H1 (cell line): ENCODE measurements around the gene TPRN. TPM values are rescaled to one million over a fixed set of nuclear protein-coding genes. Genes with fewer than 3 reads are reported as not detected.

Source experiments
- CTCF ChIA-PET: fragments of 300-600 bp; sonication (Branson Sonifier 250); formaldehyde crosslinking; loops from one replicate; lab custom pipeline; 2021; ENCODE audit not compliant: partially characterized antibody; lab: Charles Lee
- POLR2A ChIA-PET: fragments of 300-600 bp; sonication (Branson Sonifier 250); formaldehyde crosslinking; loops from one replicate; lab custom pipeline; 2021; ENCODE audit warnings: inconsistent platforms; ENCODE audit not compliant: partially characterized antibody; lab: Charles Lee
- DNase-seq, 2 experiments: peaks; one replicate each; pipeline versions ENCODE4 v3.0.0 to v3.0.0-alpha.2; 2010 to 2022; ENCODE audit warnings: low spot score in 2 of 2, low read depth in 1 of 2, mixed read lengths in 1 of 2
- FAIRE-seq: peaks from 2 replicates; lab custom pipeline; 2011; peaks lifted over from hg19 to GRCh38; lab: Jason Lieb, UNC
- H2AFZ ChIP-seq: 2 replicates; pipeline ENCODE4 v1.8.1; 2012; ENCODE audit warnings: low read length, inconsistent platforms
- H2AK5ac ChIP-seq: 2 replicates; pipeline ENCODE4 v1.6.1; 2013; ENCODE audit warnings: low read depth, low read length
- H2BK120ac ChIP-seq: replicated peaks from 2 replicates; pipeline ENCODE3; 2013; ENCODE audit warnings: low read depth, low read length, inconsistent platforms
- H2BK12ac ChIP-seq: 2 replicates; pipeline ENCODE4 v1.6.1; 2013; ENCODE audit warnings: low read depth, low read length
- H2BK15ac ChIP-seq: 2 replicates; pipeline ENCODE4 v1.6.1; 2013; ENCODE audit warnings: low read length
- H2BK20ac ChIP-seq: 2 replicates; pipeline ENCODE4 v1.6.1; 2013; ENCODE audit warnings: low read length
- H2BK5ac ChIP-seq: 2 replicates; pipeline ENCODE4 v1.6.1; 2013; ENCODE audit warnings: low read depth, low read length
- H3K14ac ChIP-seq: 2 replicates; pipeline ENCODE4 v1.6.1; 2013; ENCODE audit warnings: inconsistent platforms; ENCODE audit not compliant: insufficient read length
- H3K18ac ChIP-seq: 2 replicates; pipeline ENCODE4 v1.6.1; 2013; ENCODE audit warnings: low read length; ENCODE audit errors: extremely low read depth
- H3K23ac ChIP-seq: 2 replicates; pipeline ENCODE4 v1.6.1; 2013; ENCODE audit warnings: inconsistent platforms; ENCODE audit not compliant: insufficient read length
- H3K23me2 ChIP-seq: 2 replicates; pipeline ENCODE4 v1.6.1; 2013; ENCODE audit warnings: low read depth, low read length
- H3K27ac ChIP-seq: 2 replicates; pipeline ENCODE4 v1.6.1; 2011; ENCODE audit warnings: low read depth, low read length, inconsistent platforms
- H3K27me3 ChIP-seq, 4 experiments: replicated peaks in 1 of 4; 1 replicate in 1 of 4; 2 replicates in 3 of 4; pipeline versions ENCODE4 v1.6.1 to v1.8.1; 2011 to 2013; ENCODE audit warnings: low read length in 3 of 4, mild to moderate bottlenecking in 3 of 4, inconsistent platforms in 2 of 4, mixed read lengths in 2 of 4, moderate library complexity in 1 of 4; ENCODE audit not compliant: control insufficient read depth in 3 of 4, insufficient read depth in 3 of 4; ENCODE audit errors: extremely low read depth in 1 of 4
- H3K36me3 ChIP-seq, 4 experiments: 2 replicates each; pipeline versions ENCODE4 v1.6.1 to v1.8.1; 2011 to 2013; ENCODE audit warnings: mild to moderate bottlenecking in 4 of 4, low read length in 3 of 4, moderate library complexity in 2 of 4, control low read depth in 1 of 4, inconsistent platforms in 1 of 4; ENCODE audit not compliant: insufficient read depth in 4 of 4, control insufficient read depth in 2 of 4
- H3K4ac ChIP-seq: replicated peaks from 2 replicates; pipeline ENCODE3; 2013; ENCODE audit warnings: low read length, low read depth, mixed read lengths, inconsistent platforms; ENCODE audit not compliant: insufficient read length
- H3K4me1 ChIP-seq, 4 experiments: replicated peaks in 1 of 4; 1 replicate in 1 of 4; 2 replicates in 3 of 4; pipeline versions ENCODE4 v1.6.1 to v1.8.1; 2011 to 2013; ENCODE audit warnings: low read length in 3 of 4, inconsistent platforms in 2 of 4, mixed read lengths in 1 of 4; ENCODE audit not compliant: insufficient read depth in 4 of 4, control insufficient read depth in 3 of 4
- H3K4me2 ChIP-seq, 2 experiments: 2 replicates each; pipeline versions ENCODE4 v1.6.1 to v1.8.1; 2011 to 2013; ENCODE audit warnings: low read depth in 2 of 2, low read length in 2 of 2, control low read depth in 1 of 2, inconsistent platforms in 1 of 2, mild to moderate bottlenecking in 1 of 2; ENCODE audit not compliant: insufficient read depth in 1 of 2
- H3K4me3 ChIP-seq, 4 experiments: fragments of 200-600, 300-600 bp in 1 of 4; sonication (generic), shearing (Covaris generic), sonication (Bioruptor Twin) in 1 of 4; 2 replicates each; pipeline versions ENCODE4 v1.5.1 to v1.8.1; 2011 to 2016; ENCODE audit warnings: low read length in 4 of 4, low read depth in 3 of 4, control low read depth in 2 of 4, inconsistent platforms in 2 of 4, mild to moderate bottlenecking in 2 of 4, mixed read lengths in 1 of 4, moderate library complexity in 1 of 4; ENCODE audit not compliant: insufficient read depth in 2 of 4; ENCODE audit errors: extremely low read depth in 1 of 4
- H3K56ac ChIP-seq: replicated peaks from 2 replicates; pipeline ENCODE3; 2013; ENCODE audit warnings: low read depth, mild to moderate bottlenecking, mixed read lengths, low read length, inconsistent platforms; ENCODE audit not compliant: insufficient read length
- H3K79me1 ChIP-seq: 2 replicates; pipeline ENCODE4 v1.6.1; 2013; ENCODE audit warnings: low read depth, low read length, control low read depth
- H3K79me2 ChIP-seq, 2 experiments: 2 replicates each; pipeline versions ENCODE4 v1.6.1 to v1.8.1; 2012 to 2013; ENCODE audit warnings: low read length in 2 of 2, mild to moderate bottlenecking in 2 of 2, inconsistent platforms in 1 of 2; ENCODE audit not compliant: insufficient read depth in 2 of 2, control insufficient read depth in 1 of 2
- H3K9ac ChIP-seq, 4 experiments: replicated peaks in 1 of 4; 1 replicate in 1 of 4; 2 replicates in 3 of 4; pipeline versions ENCODE4 v1.6.1 to v1.8.1; 2011 to 2013; ENCODE audit warnings: low read depth in 3 of 4, low read length in 3 of 4, control low read depth in 2 of 4, mild to moderate bottlenecking in 2 of 4, moderate library complexity in 2 of 4, inconsistent platforms in 1 of 4; ENCODE audit errors: extremely low read depth in 1 of 4
- H3K9me3 ChIP-seq, 2 experiments: 2 replicates each; pipeline versions ENCODE4 v1.6.1 to v1.8.1; 2012 to 2013; ENCODE audit warnings: mild to moderate bottlenecking in 2 of 2, moderate library complexity in 2 of 2, control low read depth in 1 of 2, inconsistent platforms in 1 of 2, low read depth in 1 of 2, low read length in 1 of 2, mixed read lengths in 1 of 2; ENCODE audit not compliant: insufficient read depth in 2 of 2
- H4K20me1 ChIP-seq, 2 experiments: replicated peaks in 1 of 2; 2 replicates each; pipeline versions ENCODE3 to v1.8.1; 2011 to 2013; ENCODE audit warnings: inconsistent platforms in 2 of 2, low read length in 2 of 2, mild to moderate bottlenecking in 1 of 2; ENCODE audit not compliant: insufficient read depth in 2 of 2, control insufficient read depth in 1 of 2
- H4K5ac ChIP-seq: 2 replicates; pipeline ENCODE4 v1.6.1; 2013; ENCODE audit warnings: low read length, low read depth, mixed read lengths, inconsistent platforms; ENCODE audit not compliant: insufficient read length
- H4K8ac ChIP-seq: 2 replicates; pipeline ENCODE4 v1.8.0; 2013; ENCODE audit warnings: mild to moderate bottlenecking, moderate library complexity, low read length, inconsistent platforms; ENCODE audit not compliant: insufficient read depth; ENCODE audit errors: extremely low read depth
- H4K91ac ChIP-seq: replicated peaks from 2 replicates; pipeline ENCODE3; 2013; ENCODE audit warnings: low read length, mixed read lengths, inconsistent platforms; ENCODE audit not compliant: insufficient read length
- CTBP2 ChIP-seq: IDR thresholded peaks from 2 replicates; pipeline ENCODE4 v1.7.0; 2011; ENCODE audit warnings: borderline replicate concordance, mild to moderate bottlenecking, moderate library complexity, mixed read lengths, low read length; ENCODE audit not compliant: insufficient read depth, insufficient read length
- POLR2A ChIP-seq, 2 experiments: IDR thresholded peaks; 1 replicate in 1 of 2; 2 replicates in 1 of 2; pipeline ENCODE4 v1.6.1; 2011; ENCODE audit warnings: low read depth in 2 of 2, low read length in 2 of 2, mild to moderate bottlenecking in 2 of 2; ENCODE audit errors: control extremely low read depth in 1 of 2
- POLR2AphosphoS5 ChIP-seq: IDR thresholded peaks from 2 replicates; pipeline ENCODE4 v1.6.1; 2011; ENCODE audit warnings: low read depth, low read length
- SIX5 ChIP-seq: IDR thresholded peaks from 2 replicates; pipeline ENCODE4 v1.6.1; 2011; ENCODE audit warnings: mild to moderate bottlenecking, low read depth, low read length
- SP4 ChIP-seq: IDR thresholded peaks from 2 replicates; pipeline ENCODE4 v1.6.1; 2012; ENCODE audit warnings: low read length, inconsistent platforms
- WGBS, 2 experiments: shearing (Covaris generic) in 1 of 2; methylation state at CpG; one replicate each; pipeline versions ENCODE4 v1.1.6 to v1.1.7; 2013 to 2015; ENCODE audit warnings: low lambda C conversion rate in 2 of 2, mixed read lengths in 2 of 2, inconsistent platforms in 1 of 2, low coverage in 1 of 2, missing lambda C conversion rate in 1 of 2; ENCODE audit not compliant: insufficient replicate concordance in 2 of 2, insufficient coverage in 1 of 2, insufficient read length in 1 of 2; ENCODE audit errors: extremely low coverage in 1 of 2, missing lambda C conversion rate in 1 of 2; 5-methylcytosine and 5-hydroxymethylcytosine counted together
- polyA plus RNA-seq, 7 experiments: library from polyadenylated mRNA; depleted of rRNA in 3 of 7; stranded (reverse) in 5 of 7; unstranded in 2 of 7; fragments of >200 nt in 5 of 7; fragments of 200-250 nt in 2 of 7; gene quantifications; 1 replicate in 5 of 7; 2 replicates in 1 of 7; 4 replicates in 1 of 7; pipeline versions ENCODE4 v1.2.1 to v1.2.3, GENCODE V29; 2011 to 2013; ENCODE audit warnings: missing spikeins in 2 of 7, mixed read lengths in 2 of 7
- total RNA-seq: library from RNA; stranded (reverse); fragmentation: NEBNext Ultra II Directional; extraction: Animal tissue kit (Norgen Biotek cat#: 25700); gene quantifications from 2 replicates; pipeline ENCODE4 v1.2.1, GENCODE V29; 2021
- TF ChIP-seq, protein P1 (sequence below): IDR thresholded peaks from 2 replicates; pipeline ENCODE4 v1.6.1; 2012; ENCODE audit warnings: low read length, inconsistent platforms

The TPRN gene
- total and polyA plus RNA-seq, 2 of the 8 experiments (the other 6 are each of a cell fraction or from before 2014, with no cell fraction given) = 9.7 to 23.2 TPM

GRCh38 chr9:137243626-137244485 lies 43.3 kb upstream of the TPRN start:
- no peak overlapping the region for H2BK120ac ChIP-seq
- H3K79me2 ChIP-seq = peaks cover 0 to 17% of the 10 kb centered on the region in 2 experiments; a peak in 2 of 4 replicates
- H3K4me2 ChIP-seq = peak overlapping the region; percentile 14 to 15; a peak in 1 of 4 replicates
- no peak overlapping the region for H3K4me3 ChIP-seq
- H2BK12ac ChIP-seq = no peak overlapping the region
- POLR2A ChIA-PET = interaction anchor here (0.8 to 69.9 kb wide), 8 partner anchors 9 to 383 kb away, joined by 3 to 1462 read pairs (median 5); partner anchors contain the start of genes CYSRT1, NDOR1, NELFB and NPDC1
- H2BK20ac ChIP-seq = no peak overlapping the region
- H3K27ac ChIP-seq = no peak overlapping the region
- H3K4ac ChIP-seq = no peak overlapping the region
- DNase-seq (peak in 1 of 2 experiments; percentile 50), FAIRE-seq (no peak)
- H3K18ac ChIP-seq = no peak overlapping the region
- no peak overlapping the region for H4K5ac ChIP-seq
- no peak overlapping the region for H4K8ac ChIP-seq
- H3K79me1 ChIP-seq = peaks cover 5% of the 10 kb centered on the region
- H2AFZ ChIP-seq = no peak overlapping the region
- H3K27me3 ChIP-seq = no peaks in the 10 kb centered on the region; a peak in 1 of 7 replicates
- no peak overlapping the region for H2BK15ac ChIP-seq
- H3K9me3 ChIP-seq = no peaks in the 10 kb centered on the region
- H2AK5ac ChIP-seq = no peak overlapping the region
- no peak overlapping the region for H3K14ac ChIP-seq
- peaks cover 6 to 18% (median 15%) of the 10 kb centered on the region in 4 experiments; a peak in 7 of 8 replicates for H3K36me3 ChIP-seq
- CTCF ChIA-PET = interaction anchor here (0.8 to 9.1 kb wide), 12 partner anchors 9 to 40 kb away, joined by 3 to 113 read pairs (median 4); partner anchors contain the start of genes CYSRT1, NELFB, RNF208 and RNF224
- 80% methylated on average over 15 of the region's 15 CpGs; no CpG with 5 or more reads in 1 of the 2 experiments for WGBS, 2 experiments
- no peak overlapping the region for H3K23ac ChIP-seq
- peaks cover 17 to 18% of the 10 kb centered on the region in 2 experiments for H4K20me1 ChIP-seq
- H4K91ac ChIP-seq = no peak overlapping the region
- H2BK5ac ChIP-seq = no peak overlapping the region
- no peak overlapping the region; a peak in 1 of 7 replicates for H3K9ac ChIP-seq
- peak in 1 of 2 experiments; percentile 64; a peak in 1 of 3 replicates for TF ChIP-seq POLR2A (IDR thresholded peaks at IDR 0.05; ENCODE audit: control extremely low read depth in 1 of 2, low read depth in 2 of 2, low read length in 2 of 2)
- TF ChIP-seq SIX5 = no peak
- 0 out of 2 replicates have a peak, but pooled peaks have one; percentile 27 for TF ChIP-seq SP4
- TF ChIP-seq CTBP2 = no peak
- TF ChIP-seq, protein P1, sequence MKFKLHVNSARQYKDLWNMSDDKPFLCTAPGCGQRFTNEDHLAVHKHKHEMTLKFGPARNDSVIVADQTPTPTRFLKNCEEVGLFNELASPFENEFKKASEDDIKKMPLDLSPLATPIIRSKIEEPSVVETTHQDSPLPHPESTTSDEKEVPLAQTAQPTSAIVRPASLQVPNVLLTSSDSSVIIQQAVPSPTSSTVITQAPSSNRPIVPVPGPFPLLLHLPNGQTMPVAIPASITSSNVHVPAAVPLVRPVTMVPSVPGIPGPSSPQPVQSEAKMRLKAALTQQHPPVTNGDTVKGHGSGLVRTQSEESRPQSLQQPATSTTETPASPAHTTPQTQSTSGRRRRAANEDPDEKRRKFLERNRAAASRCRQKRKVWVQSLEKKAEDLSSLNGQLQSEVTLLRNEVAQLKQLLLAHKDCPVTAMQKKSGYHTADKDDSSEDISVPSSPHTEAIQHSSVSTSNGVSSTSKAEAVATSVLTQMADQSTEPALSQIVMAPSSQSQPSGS = peak; percentile 65; the same call in 1 of the 2 replicates
- TF ChIP-seq POLR2AphosphoS5 = peak; percentile 87
- H3K56ac ChIP-seq = no peak overlapping the region
- peaks cover 0 to 20% (median 11%) of the 10 kb centered on the region in 4 experiments; a peak in 5 of 7 replicates for H3K4me1 ChIP-seq
- peaks cover 5% of the 10 kb centered on the region; the same call in 1 of the 2 replicates for H3K23me2 ChIP-seq
